CD4-positive, alpha-beta memory T cell (primary cell): ENCODE data around the gene MAJIN. TPM values are rescaled to one million over a fixed set of nuclear protein-coding genes. Genes with fewer than 3 reads are reported as not detected.

Source experiments
- CTCF ChIA-PET: fragments of 350-600 bp; sonication (Branson Sonifier 250); formaldehyde crosslinking; loops from one replicate; lab custom pipeline; 2021; ENCODE audit warnings: inconsistent platforms; ENCODE audit not compliant: partially characterized antibody; lab: Charles Lee
- POLR2A ChIA-PET: fragments of 350-600 bp; sonication (Branson Sonifier 250); formaldehyde crosslinking; loops from one replicate; lab custom pipeline; 2021; ENCODE audit not compliant: partially characterized antibody; lab: Charles Lee
- DNase-seq, 5 donors: peaks; one replicate each; pipeline versions ENCODE4 v3.0.0 to v3.0.0-alpha.2; 2020 to 2022; ENCODE audit warnings: mixed read lengths in 1 of 5
- H3K27ac ChIP-seq: one replicate; pipeline ENCODE4 v1.7.0; 2013; ENCODE audit warnings: low read depth, low read length
- H3K27me3 ChIP-seq: 2 replicates; pipeline ENCODE4 v1.7.0; 2013; ENCODE audit warnings: mild to moderate bottlenecking, low read length, moderate library complexity; ENCODE audit not compliant: insufficient read depth
- H3K36me3 ChIP-seq: 2 replicates; pipeline ENCODE4 v1.7.0; 2013; ENCODE audit warnings: mild to moderate bottlenecking, low read length, moderate library complexity; ENCODE audit not compliant: insufficient read depth
- H3K4me1 ChIP-seq: 2 replicates; pipeline ENCODE4 v1.7.0; 2013; ENCODE audit warnings: mild to moderate bottlenecking, low read length, moderate library complexity; ENCODE audit not compliant: insufficient read depth
- H3K4me3 ChIP-seq, 2 donors: one replicate each; pipeline ENCODE4 v1.7.0; 2013; ENCODE audit warnings: low read length in 2 of 2, mild to moderate bottlenecking in 1 of 2
- H3K9me3 ChIP-seq, 2 donors: one replicate each; pipeline ENCODE4 v1.7.0; 2013; ENCODE audit warnings: low read length in 2 of 2, control low read depth in 1 of 2; ENCODE audit not compliant: control insufficient read depth in 1 of 2
- H3K27ac Mint-ChIP-seq, 7 donors: one replicate each; pipeline ENCODE4 v1.8.0; 2020 to 2021; ENCODE audit warnings: mixed read lengths in 7 of 7, mild to moderate bottlenecking in 6 of 7, inconsistent platforms in 3 of 7, moderate library complexity in 3 of 7
- H3K27me3 Mint-ChIP-seq, 2 donors: one replicate each; pipeline ENCODE4 v1.8.0; 2020 to 2021; ENCODE audit warnings: mixed read lengths in 2 of 2
- H3K36me3 Mint-ChIP-seq, 2 donors: one replicate each; pipeline ENCODE4 v1.8.0; 2020 to 2021; ENCODE audit warnings: mixed read lengths in 2 of 2, inconsistent platforms in 1 of 2, mild to moderate bottlenecking in 1 of 2
- H3K4me1 Mint-ChIP-seq, 4 donors: one replicate each; pipeline ENCODE4 v1.8.0; 2020 to 2021; ENCODE audit warnings: mixed read lengths in 4 of 4, mild to moderate bottlenecking in 1 of 4
- H3K4me3 Mint-ChIP-seq, 8 donors: one replicate each; pipeline ENCODE4 v1.8.0; 2020 to 2021; ENCODE audit warnings: mixed read lengths in 8 of 8, mild to moderate bottlenecking in 7 of 8, moderate library complexity in 6 of 8, inconsistent platforms in 3 of 8
- H3K9me3 Mint-ChIP-seq, 8 donors: one replicate each; pipeline ENCODE4 v1.8.0; 2020 to 2021; ENCODE audit warnings: mixed read lengths in 8 of 8, mild to moderate bottlenecking in 5 of 8, inconsistent platforms in 3 of 8, moderate library complexity in 1 of 8
- intact Hi-C: fragments of 100-400 bp; cut with micrococcal nuclease; formaldehyde crosslinking; loops from one replicate; pipeline ENCODE4 v1.15.1; 2023
- polyA plus RNA-seq, 2 donors: library from polyadenylated mRNA; unstranded; fragments of 300-500 nt; fragmentation: Illumina TruSeq; gene quantifications; one replicate each; pipeline ENCODE4 v1.2.3, GENCODE V29; 2021
- total RNA-seq, 2 experiments: library from RNA; stranded (reverse); gene quantifications; one replicate each; pipeline ENCODE4 v1.2.3, GENCODE V29; 2021

Gene MAJIN
- total and polyA plus RNA-seq, 4 experiments from 2014 or later, result 0.44 to 0.91 TPM; not detected in 2

- Histone ChIP-seq H3K36me3 (peaks cover 33% of the 10 kb centered on the region), H3K4me1 (peaks cover 27% of the 10 kb centered on the region), H3K27ac (peak overlapping the region; percentile 88), H3K27me3 (no peaks in the 10 kb centered on the region), H3K4me3 (peak overlapping the region in 1 of 2 donors; percentile 97), H3K9me3 (no peaks in the 10 kb centered on the region)
- Mint-ChIP-seq H3K27ac (peak overlapping the region in 5 of 7 donors; percentile 65 to 97 (median 96)), H3K27me3 (no peaks in the 10 kb centered on the region), H3K9me3 (no peaks in the 10 kb centered on the region), H3K4me3 (peak overlapping the region; percentile 91 to 96 (median 93)), H3K4me1 (peaks cover 15 to 31% (median 24%) of the 10 kb centered on the region in 4 donors), H3K36me3 (peaks cover 15 to 38% of the 10 kb centered on the region in 2 donors)
- POLR2A ChIA-PET, result interaction anchor here (1.2 to 5.8 kb wide), 5 partner anchors 11 to 171 kb away, joined by 3 to 46 read pairs (median 7); partner anchors contain the start of genes PPP2R5B, RASGRP2 and SAC3D1
- no peak for DNase-seq
- intact Hi-C loops, result loop anchor here (5.0 kb wide), 1 partner anchor 1352 kb away; the partner anchor contains the start of gene RAB1B
- CTCF ChIA-PET, result interaction anchor here (1.7 kb wide), 1 partner anchor 68 kb away, joined by 6 read pairs; no protein-coding TSS in a partner anchor
These were observed 56.5 kb downstream of the MAJIN start for GRCh38 chr11:64915376-64915887.

GRCh38 chr11:64914123-64914522 is 57.8 kb downstream of the MAJIN start:
- no peak overlapping the region for H3K4me3 ChIP-seq
- no peaks in the 10 kb centered on the region for H3K27me3 Mint-ChIP-seq
- CTCF ChIA-PET, result no interaction called here
- peaks cover 15 to 48% of the 10 kb centered on the region in 2 donors for H3K36me3 Mint-ChIP-seq
- POLR2A ChIA-PET, result interaction anchor here (1.6 to 5.8 kb wide), 2 partner anchors 12 to 14 kb away, joined by 4 to 46 read pairs; partner anchors contain the start of gene PPP2R5B
- peaks cover 27% of the 10 kb centered on the region for H3K4me1 ChIP-seq
- H3K36me3 ChIP-seq, result peaks cover 44% of the 10 kb centered on the region
- H3K9me3 ChIP-seq, result no peaks in the 10 kb centered on the region
- no peak for DNase-seq
- H3K27ac ChIP-seq, result no peak overlapping the region
- H3K9me3 Mint-ChIP-seq, result no peaks in the 10 kb centered on the region
- H3K27me3 ChIP-seq, result no peaks in the 10 kb centered on the region
- H3K27ac Mint-ChIP-seq, result peak overlapping the region in 3 of 7 donors; percentile 32 to 53 (median 49)
- peaks cover 15 to 31% (median 24%) of the 10 kb centered on the region in 4 donors for H3K4me1 Mint-ChIP-seq
- peak overlapping the region in 2 of 8 donors; percentile 40 to 43 for H3K4me3 Mint-ChIP-seq
- intact Hi-C loops, result no loop called here

GRCh38 chr11:64913171-64913727 is 58.7 kb downstream of the MAJIN start:
- Mint-ChIP-seq H3K4me3 (no peak overlapping the region), H3K9me3 (no peaks in the 10 kb centered on the region), H3K27ac (peak overlapping the region in 2 of 7 donors; percentile 47 to 50), H3K4me1 (peaks cover 15 to 31% (median 23%) of the 10 kb centered on the region in 4 donors), H3K27me3 (no peaks in the 10 kb centered on the region), H3K36me3 (peaks cover 15 to 55% of the 10 kb centered on the region in 2 donors)
- CTCF ChIA-PET, result no interaction called here
- POLR2A ChIA-PET, result interaction anchor here (5.8 kb wide), 1 partner anchor 13 kb away, joined by 46 read pairs; the partner anchor contains the start of gene PPP2R5B
- no peak overlapping the region for H3K27ac ChIP-seq
- no peaks in the 10 kb centered on the region for H3K9me3 ChIP-seq
- peaks cover 52% of the 10 kb centered on the region for H3K36me3 ChIP-seq
- intact Hi-C loops, result no loop called here
- DNase-seq, result peak in 1 of 5 donors; percentile 24
- H3K4me1 ChIP-seq, result peaks cover 26% of the 10 kb centered on the region
- H3K27me3 ChIP-seq, result no peaks in the 10 kb centered on the region
- H3K4me3 ChIP-seq, result no peak overlapping the region

GRCh38 chr11:64911689-64912088 is 60.2 kb downstream of the MAJIN start:
- H3K36me3 ChIP-seq, result peaks cover 65% of the 10 kb centered on the region
- H3K36me3 Mint-ChIP-seq, result peaks cover 20 to 59% of the 10 kb centered on the region in 2 donors
- no peaks in the 10 kb centered on the region for H3K9me3 ChIP-seq
- peak overlapping the region in 2 of 7 donors; percentile 22 to 50 for H3K27ac Mint-ChIP-seq
- intact Hi-C loops, result no loop called here
- H3K4me1 ChIP-seq, result peaks cover 17% of the 10 kb centered on the region
- H3K27me3 ChIP-seq, result no peaks in the 10 kb centered on the region
- POLR2A ChIA-PET, result interaction anchor here (0.6 to 1.7 kb wide), 3 partner anchors 11 to 596 kb away, joined by 3 to 4 read pairs (median 4); no protein-coding TSS in a partner anchor
- no peak overlapping the region for H3K4me3 ChIP-seq
- H3K27ac ChIP-seq, result no peak overlapping the region
- no peak overlapping the region for H3K4me3 Mint-ChIP-seq
- H3K27me3 Mint-ChIP-seq, result no peaks in the 10 kb centered on the region
- CTCF ChIA-PET, result interaction anchor here (0.5 to 1.4 kb wide), 2 partner anchors 64 to 66 kb away, joined by 4 to 5 read pairs; no protein-coding TSS in a partner anchor
- peaks cover 8 to 21% (median 13%) of the 10 kb centered on the region in 4 donors for H3K4me1 Mint-ChIP-seq
- DNase-seq, result peak in 1 of 5 donors; percentile 16
- H3K9me3 Mint-ChIP-seq, result no peaks in the 10 kb centered on the region

- Histone ChIP-seq H3K9me3 (no peaks in the 10 kb centered on the region), H3K36me3 (peaks cover 69% of the 10 kb centered on the region), H3K27me3 (no peaks in the 10 kb centered on the region), H3K4me3 (no peak overlapping the region), H3K4me1 (peaks cover 13% of the 10 kb centered on the region), H3K27ac (no peak overlapping the region)
- intact Hi-C loops, result no loop called here
- peak overlapping the region in 1 of 7 donors; percentile 50 for H3K27ac Mint-ChIP-seq
- H3K4me3 Mint-ChIP-seq, result no peak overlapping the region
- ChIA-PET POLR2A (interaction anchor here (1.1 to 1.7 kb wide), 2 partner anchors 11 to 166 kb away, joined by 3 to 4 read pairs; no protein-coding TSS in a partner anchor), CTCF (interaction anchor here (1.4 kb wide), 1 partner anchor 63 kb away, joined by 5 read pairs; no protein-coding TSS in a partner anchor)
- DNase-seq, result no peak
- no peaks in the 10 kb centered on the region for H3K9me3 Mint-ChIP-seq
- no peaks in the 10 kb centered on the region for H3K27me3 Mint-ChIP-seq
- H3K4me1 Mint-ChIP-seq, result peaks cover 6 to 15% (median 8%) of the 10 kb centered on the region in 4 donors
- peaks cover 20 to 53% of the 10 kb centered on the region in 2 donors for H3K36me3 Mint-ChIP-seq
These were observed 60.8 kb downstream of the MAJIN start for GRCh38 chr11:64911142-64911541.

- peaks cover 74% of the 10 kb centered on the region for H3K36me3 ChIP-seq
- CTCF ChIA-PET, result no interaction called here
- no peak overlapping the region for H3K27ac ChIP-seq
- Mint-ChIP-seq H3K4me1 (peaks cover under 1 to 9% (median 3%) of the 10 kb centered on the region in 4 donors), H3K4me3 (no peak overlapping the region), H3K9me3 (no peaks in the 10 kb centered on the region), H3K36me3 (peaks cover 21 to 53% of the 10 kb centered on the region in 2 donors), H3K27me3 (no peaks in the 10 kb centered on the region), H3K27ac (peak overlapping the region in 1 of 7 donors; percentile 50)
- no peaks in the 10 kb centered on the region for H3K9me3 ChIP-seq
- no peak overlapping the region for H3K4me3 ChIP-seq
- POLR2A ChIA-PET, result no interaction called here
- no peaks in the 10 kb centered on the region for H3K27me3 ChIP-seq
- peaks cover 7% of the 10 kb centered on the region for H3K4me1 ChIP-seq
- intact Hi-C loops, result no loop called here
- peak in 1 of 5 donors; percentile 40 for DNase-seq
These were observed 61.3 kb downstream of the MAJIN start for GRCh38 chr11:64910451-64911093.
